ENCODE measurements around the gene RNASE7.
A peak's percentile ranks its signal among the peaks of the same experiment; 100 is the strongest.

The RNASE7 gene

DNA sequence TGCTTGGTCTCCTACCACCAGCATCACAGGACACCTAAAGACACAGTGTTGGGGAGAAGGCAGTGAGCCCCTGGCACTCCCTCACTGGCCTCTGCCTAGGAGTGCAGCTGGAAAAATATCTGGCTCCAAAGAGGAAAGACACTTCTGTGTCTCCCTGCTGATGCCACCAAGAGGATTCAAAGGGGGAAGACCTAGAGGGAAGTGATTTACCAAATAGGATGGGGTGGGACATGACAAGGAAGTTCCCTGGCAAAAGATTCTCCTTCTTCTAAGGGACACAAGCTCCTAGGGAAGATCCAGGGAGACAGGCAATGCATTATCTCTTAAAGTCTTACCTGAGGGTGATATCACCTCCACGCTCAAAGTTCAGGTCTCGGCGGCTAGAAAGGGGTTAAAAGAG, 23.4 kb upstream of the RNASE7 start:
- Histone ChIP-seq H3K4me1 (ENCODE audit: control insufficient read depth, insufficient read depth, low read length) (no peaks in the 10 kb centered on the region), H3K36me3 (ENCODE audit: control insufficient read depth in 2 of 2, insufficient read depth in 1 of 2, low read length in 2 of 2) (peaks cover 0 to 51% of the 10 kb centered on the region in 2 experiments; a peak in 2 of 3 replicates), H3K27ac (ENCODE audit: extremely low read depth, low read depth, low read length) (no peak overlapping the region), H3K9me3 (ENCODE audit: control insufficient read depth, insufficient read depth, low read depth, low read length) (no peaks in the 10 kb centered on the region), H3K4me3 (ENCODE audit: low read depth, low read length) (no peak overlapping the region)
- POLR2A ChIA-PET, result no interaction called here
- TF ChIP-seq ZNF223 (tag by site-specific recombination; IDR thresholded peaks at IDR 0.05), result no peak
- TF ChIP-seq ZNF132 (tag by site-specific recombination; IDR thresholded peaks at IDR 0.05; ENCODE audit: borderline replicate concordance), result no peak
- TF ChIP-seq ZNF37A (tag by site-specific recombination; IDR thresholded peaks at IDR 0.05), result no peak
- TF ChIP-seq BCL11B (tag by site-specific recombination; IDR thresholded peaks at IDR 0.05; ENCODE audit: low read depth), result no peak
- TF ChIP-seq ZNF121 (tag by site-specific recombination; IDR thresholded peaks at IDR 0.05), result no peak
- no peak for TF ChIP-seq ZNF514 (tag by site-specific recombination; IDR thresholded peaks at IDR 0.05)
- no peak for TF ChIP-seq ZNF571 (tag by site-specific recombination; IDR thresholded peaks at IDR 0.05)
- no peak for TF ChIP-seq ZBTB44 (tag by site-specific recombination; IDR thresholded peaks at IDR 0.05)
- TF ChIP-seq ZNF560 (tag by site-specific recombination; IDR thresholded peaks at IDR 0.05; ENCODE audit: borderline replicate concordance), result no peak
- no peak for TF ChIP-seq ZNF184 (tag by site-specific recombination; IDR thresholded peaks at IDR 0.05)
- TF ChIP-seq ZNF140 (tag by site-specific recombination; IDR thresholded peaks at IDR 0.05), result no peak
- TF ChIP-seq ZNF324 (tag by site-specific recombination; IDR thresholded peaks at IDR 0.05), result no peak
- TF ChIP-seq ZNF426 (tag by site-specific recombination; IDR thresholded peaks at IDR 0.05), result no peak
- TF ChIP-seq ZNF362 (tag by site-specific recombination; IDR thresholded peaks at IDR 0.05), result no peak
- no peak for TF ChIP-seq ZNF580 (tag by site-specific recombination; IDR thresholded peaks at IDR 0.05)
- no peak for TF ChIP-seq ZBTB1 (tag by site-specific recombination; IDR thresholded peaks at IDR 0.05)
- no peak for TF ChIP-seq ZFP37 (tag by site-specific recombination; IDR thresholded peaks at IDR 0.05)
- CTCF ChIA-PET, result interaction anchor here (0.6 to 7.4 kb wide), 8 partner anchors 13 to 168 kb away, joined by 3 to 136 read pairs (median 6); no protein-coding TSS in a partner anchor

- POLR2A ChIA-PET, result interaction anchor here (1.0 kb wide), 1 partner anchor 14 kb away, joined by 3 read pairs; no protein-coding TSS in a partner anchor
- CTCF ChIA-PET, result interaction anchor here (0.6 to 7.4 kb wide), 8 partner anchors 21 to 168 kb away, joined by 3 to 136 read pairs (median 3); no protein-coding TSS in a partner anchor
- peaks cover 0 to 51% of the 10 kb centered on the region in 2 experiments; a peak in 2 of 3 replicates for H3K36me3 ChIP-seq (ENCODE audit: control insufficient read depth in 2 of 2, insufficient read depth in 1 of 2, low read length in 2 of 2)
Observed at GRCh38 chr14:21019366-21019765, 22.8 kb upstream of the RNASE7 start.

GRCh38 chr14:21020977-21021545, 21.1 kb upstream of the RNASE7 start:
- no peak overlapping the region for H3K27ac ChIP-seq (ENCODE audit: extremely low read depth, low read depth, low read length)
- H3K4me3 ChIP-seq (ENCODE audit: low read depth, low read length), result no peak overlapping the region
- CTCF ChIA-PET, result interaction anchor here (0.6 to 3.0 kb wide), 5 partner anchors 11 to 71 kb away, joined by 3 to 18 read pairs (median 6); no protein-coding TSS in a partner anchor
- peaks cover 5% of the 10 kb centered on the region; the same call in 1 of the 2 replicates for H3K4me1 ChIP-seq (ENCODE audit: control insufficient read depth, insufficient read depth, low read length)
- no peaks in the 10 kb centered on the region for H3K9me3 ChIP-seq (ENCODE audit: control insufficient read depth, insufficient read depth, low read depth, low read length)
- H3K36me3 ChIP-seq (ENCODE audit: control insufficient read depth in 2 of 2, insufficient read depth in 1 of 2, low read length in 2 of 2), result peaks cover 0 to 51% of the 10 kb centered on the region in 2 experiments; a peak in 2 of 3 replicates
- POLR2A ChIA-PET, result interaction anchor here (1.2 kb wide), 1 partner anchor 22 kb away, joined by 3 read pairs; the partner anchor contains the start of gene SLC39A2
- TF ChIP-seq ZNF16 (tag by site-specific recombination; IDR thresholded peaks at IDR 0.05; ENCODE audit: low read depth) (no peak), ZNF555 (tag by site-specific recombination; conservative IDR thresholded peaks at IDR 0.05) (no peak), ZNF2 (tag by site-specific recombination; IDR thresholded peaks at IDR 0.05) (no peak), ZNF175 (tag by site-specific recombination; IDR thresholded peaks at IDR 0.05) (no peak), ZBTB48 (tag by site-specific recombination; IDR thresholded peaks at IDR 0.05) (no peak), SALL2 (tag by site-specific recombination; IDR thresholded peaks at IDR 0.05; ENCODE audit: borderline replicate concordance) (no peak), ZBTB1 (tag by site-specific recombination; IDR thresholded peaks at IDR 0.05) (no peak), ZNF121 (tag by site-specific recombination; IDR thresholded peaks at IDR 0.05) (no peak), PBX3 (CRISPR knock-in tag; IDR thresholded peaks at IDR 0.05) (no peak), ZNF623 (tag by site-specific recombination; IDR thresholded peaks at IDR 0.05) (no peak), ZNF214 (tag by site-specific recombination; IDR thresholded peaks at IDR 0.05; ENCODE audit: borderline replicate concordance) (no peak), ZNF560 (tag by site-specific recombination; IDR thresholded peaks at IDR 0.05; ENCODE audit: borderline replicate concordance) (no peak), ZNF341 (tag by site-specific recombination; IDR thresholded peaks at IDR 0.05; ENCODE audit: low read depth) (no peak)

More at GRCh38 chr14:21019366-21019765, 22.8 kb upstream of the RNASE7 start:
- no peak overlapping the region for H3K27ac ChIP-seq (ENCODE audit: extremely low read depth, low read depth, low read length)
- peaks cover 2% of the 10 kb centered on the region; the same call in 1 of the 2 replicates for H3K4me1 ChIP-seq (ENCODE audit: control insufficient read depth, insufficient read depth, low read length)
- no peak overlapping the region for H3K4me3 ChIP-seq (ENCODE audit: low read depth, low read length)
- TF ChIP-seq ZFHX2 (tag by site-specific recombination; conservative IDR thresholded peaks at IDR 0.05) (peak; percentile 53), EGR2 (tag by site-specific recombination; IDR thresholded peaks at IDR 0.05; ENCODE audit: low read depth) (peak; percentile 44; the same call in 1 of the 2 replicates), ZNF214 (tag by site-specific recombination; IDR thresholded peaks at IDR 0.05; ENCODE audit: borderline replicate concordance) (no peak)
- no peaks in the 10 kb centered on the region for H3K9me3 ChIP-seq (ENCODE audit: control insufficient read depth, insufficient read depth, low read depth, low read length)

All from HEK293 (cell line).